Measurements from ENCODE around the gene RNF2. TPM values are rescaled to one million over a fixed set of nuclear protein-coding genes. Genes with fewer than 3 reads are reported as not detected.

The RNF2 gene
- total RNA-seq, 2 experiments from 2014 or later = 21.4 to 24.3 TPM

DNA sequence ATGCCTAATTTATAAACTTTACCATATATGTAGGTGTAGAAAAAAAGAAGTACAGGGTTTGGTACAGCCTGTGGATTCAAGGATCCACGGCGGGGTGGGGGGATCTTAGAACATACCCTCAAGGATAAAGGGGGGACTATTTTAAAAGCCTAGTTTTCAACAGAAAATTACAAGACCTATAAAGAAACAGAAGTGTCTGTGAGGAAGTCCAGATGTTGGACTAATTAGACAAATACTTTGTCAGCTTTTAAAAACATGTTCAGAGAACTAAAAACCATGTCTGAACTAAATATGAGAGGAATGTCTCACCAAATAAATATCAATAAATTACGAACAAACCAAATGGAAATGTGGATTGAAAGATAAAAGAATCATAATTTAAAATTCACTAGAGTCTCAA, 59.8 kb downstream of the RNF2 start:
- DNase-seq (no peak), ATAC-seq (no peak)
- intact Hi-C loops (cut with micrococcal nuclease) = no loop called here
- Mint-ChIP-seq H3K27me3 (no peaks in the 10 kb centered on the region), H3K4me1 (ENCODE audit: low read depth) (no peaks in the 10 kb centered on the region), H3K36me3 (ENCODE audit: low read depth) (peaks cover 36% of the 10 kb centered on the region), H3K27ac (no peak overlapping the region), H3K4me3 (no peak overlapping the region), H3K9me3 (peaks cover 16% of the 10 kb centered on the region)
- ChIA-PET CTCF (no interaction called here), POLR2A (no interaction called here)
- TF ChIP-seq, protein P1, sequence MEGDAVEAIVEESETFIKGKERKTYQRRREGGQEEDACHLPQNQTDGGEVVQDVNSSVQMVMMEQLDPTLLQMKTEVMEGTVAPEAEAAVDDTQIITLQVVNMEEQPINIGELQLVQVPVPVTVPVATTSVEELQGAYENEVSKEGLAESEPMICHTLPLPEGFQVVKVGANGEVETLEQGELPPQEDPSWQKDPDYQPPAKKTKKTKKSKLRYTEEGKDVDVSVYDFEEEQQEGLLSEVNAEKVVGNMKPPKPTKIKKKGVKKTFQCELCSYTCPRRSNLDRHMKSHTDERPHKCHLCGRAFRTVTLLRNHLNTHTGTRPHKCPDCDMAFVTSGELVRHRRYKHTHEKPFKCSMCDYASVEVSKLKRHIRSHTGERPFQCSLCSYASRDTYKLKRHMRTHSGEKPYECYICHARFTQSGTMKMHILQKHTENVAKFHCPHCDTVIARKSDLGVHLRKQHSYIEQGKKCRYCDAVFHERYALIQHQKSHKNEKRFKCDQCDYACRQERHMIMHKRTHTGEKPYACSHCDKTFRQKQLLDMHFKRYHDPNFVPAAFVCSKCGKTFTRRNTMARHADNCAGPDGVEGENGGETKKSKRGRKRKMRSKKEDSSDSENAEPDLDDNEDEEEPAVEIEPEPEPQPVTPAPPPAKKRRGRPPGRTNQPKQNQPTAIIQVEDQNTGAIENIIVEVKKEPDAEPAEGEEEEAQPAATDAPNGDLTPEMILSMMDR (IDR thresholded peaks at IDR 0.05) = no peak

DNA sequence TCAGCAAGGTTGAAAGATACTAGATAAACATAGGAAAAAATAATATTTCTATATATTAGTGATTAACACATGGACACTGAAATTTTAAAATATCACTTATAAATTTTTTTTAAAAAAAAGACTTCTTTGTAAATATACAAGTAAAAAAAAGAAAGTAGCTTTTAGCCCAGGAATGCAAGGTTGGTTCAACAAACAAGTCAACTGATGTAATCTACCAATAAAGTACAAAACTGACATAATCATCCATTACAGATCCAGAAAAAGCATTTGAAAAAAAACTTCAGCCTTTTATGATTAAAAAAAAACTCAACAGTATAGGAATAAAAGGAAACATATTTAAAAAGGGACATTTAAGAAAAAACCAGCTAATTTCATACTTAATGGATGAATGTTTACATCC, 63.0 kb downstream of the RNF2 start:
- no peak overlapping the region for H3K27ac Mint-ChIP-seq
- ChIA-PET POLR2A (no interaction called here), CTCF (no interaction called here)
- no peaks in the 10 kb centered on the region for H3K27me3 Mint-ChIP-seq
- TF ChIP-seq, protein P1 (IDR thresholded peaks at IDR 0.05) = no peak
- ATAC-seq (no peak), DNase-seq (no peak)
- peaks cover 19% of the 10 kb centered on the region for H3K9me3 Mint-ChIP-seq
- H3K4me1 Mint-ChIP-seq (ENCODE audit: low read depth) = no peaks in the 10 kb centered on the region
- no peak overlapping the region for H3K4me3 Mint-ChIP-seq
- H3K36me3 Mint-ChIP-seq (ENCODE audit: low read depth) = peaks cover 10% of the 10 kb centered on the region
- intact Hi-C loops (cut with micrococcal nuclease) = no loop called here

DNA sequence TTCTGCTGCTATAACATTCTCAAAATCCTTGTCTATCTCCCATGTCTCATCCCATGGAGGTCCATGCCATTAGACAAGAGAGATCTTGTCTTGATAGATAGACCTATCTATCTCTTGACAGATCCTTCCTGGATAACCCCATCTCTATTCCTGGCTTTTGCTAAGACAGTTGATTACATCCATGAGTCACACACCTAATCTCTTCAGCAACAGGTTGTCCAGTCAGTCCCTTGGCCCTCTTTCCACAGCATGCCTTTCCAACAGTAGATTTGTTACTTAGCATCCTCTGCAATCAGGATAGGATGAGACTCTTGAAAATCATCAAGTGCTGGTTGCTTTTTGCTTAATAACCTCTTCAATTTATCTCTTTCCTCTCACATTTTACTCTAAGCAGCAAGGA, 64.8 kb downstream of the RNF2 start:
- intact Hi-C loops (cut with micrococcal nuclease) = no loop called here
- Mint-ChIP-seq H3K36me3 (ENCODE audit: low read depth) (peaks cover 2% of the 10 kb centered on the region), H3K27me3 (no peaks in the 10 kb centered on the region), H3K4me1 (ENCODE audit: low read depth) (no peaks in the 10 kb centered on the region), H3K4me3 (no peak overlapping the region), H3K27ac (no peak overlapping the region), H3K9me3 (peaks cover 19% of the 10 kb centered on the region)
- no peak for ATAC-seq
- TF ChIP-seq, protein P1 (IDR thresholded peaks at IDR 0.05) = no peak
- DNase-seq = no peak
- ChIA-PET POLR2A (no interaction called here), CTCF (interaction anchor here (0.8 kb wide), 1 partner anchor 191 kb away, joined by 3 read pairs; no protein-coding TSS in a partner anchor)

- POLR2A ChIA-PET = no interaction called here
Observed at GRCh38 chr1:185111873-185112272, 66.5 kb downstream of the RNF2 start.

DNA sequence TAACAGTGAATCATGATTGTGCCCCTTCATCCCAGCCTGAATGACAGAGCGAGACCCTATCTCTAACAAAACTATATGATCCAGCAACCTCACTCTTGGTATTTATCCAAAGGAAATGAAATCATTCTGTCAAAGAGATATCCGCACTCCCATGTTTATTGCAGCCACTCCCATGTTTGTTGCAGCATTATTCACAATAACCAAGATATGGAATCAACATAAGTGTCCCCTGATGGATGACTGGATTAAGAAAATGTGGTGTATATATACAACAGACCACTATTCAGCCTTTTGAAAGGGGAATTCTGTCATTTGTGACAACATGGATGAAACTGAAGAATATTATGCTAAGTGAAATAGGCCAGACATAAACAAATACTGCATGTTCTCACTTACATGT, 67.0 kb downstream of the RNF2 start:
- H3K27ac Mint-ChIP-seq = no peak overlapping the region
- CTCF ChIA-PET = no interaction called here

More at GRCh38 chr1:185111873-185112272, 66.5 kb downstream of the RNF2 start:
- DNase-seq (no peak), ATAC-seq (no peak)
- Mint-ChIP-seq H3K4me1 (ENCODE audit: low read depth) (no peaks in the 10 kb centered on the region), H3K27ac (no peak overlapping the region), H3K27me3 (no peaks in the 10 kb centered on the region), H3K4me3 (no peak overlapping the region), H3K36me3 (ENCODE audit: low read depth) (peaks cover 2% of the 10 kb centered on the region), H3K9me3 (peaks cover 19% of the 10 kb centered on the region)
- CTCF ChIA-PET = no interaction called here
- intact Hi-C loops (cut with micrococcal nuclease) = no loop called here
- TF ChIP-seq, protein P1 (IDR thresholded peaks at IDR 0.05) = no peak

More for the DNA sequence above, 67.0 kb downstream of the RNF2 start:
- intact Hi-C loops (cut with micrococcal nuclease) = no loop called here
- POLR2A ChIA-PET = no interaction called here
- H3K9me3 Mint-ChIP-seq = peaks cover 17% of the 10 kb centered on the region
- DNase-seq (no peak), ATAC-seq (no peak)
- TF ChIP-seq, protein P1 (IDR thresholded peaks at IDR 0.05) = no peak
- no peaks in the 10 kb centered on the region for H3K4me1 Mint-ChIP-seq (ENCODE audit: low read depth)
- peaks cover 2% of the 10 kb centered on the region for H3K36me3 Mint-ChIP-seq (ENCODE audit: low read depth)
- H3K27me3 Mint-ChIP-seq = no peaks in the 10 kb centered on the region
- H3K4me3 Mint-ChIP-seq = no peak overlapping the region
